Stimulated activated CD4-positive, alpha-beta T cell treated with anti-CD3 and anti-CD28 coated beads, Interleukin-15, amount 100 ng/mL, for 24 hours (primary cell): ENCODE results near the gene ENTPD6.

Experiments used
- DNase-seq: peaks from one replicate; pipeline ENCODE4 v3.0.0-alpha.2; 2020

ENTPD6 gene

GRCh38 chr20:25245461-25245860, 49.9 kb downstream of the ENTPD6 start:
- DNase-seq = no peak

DNA sequence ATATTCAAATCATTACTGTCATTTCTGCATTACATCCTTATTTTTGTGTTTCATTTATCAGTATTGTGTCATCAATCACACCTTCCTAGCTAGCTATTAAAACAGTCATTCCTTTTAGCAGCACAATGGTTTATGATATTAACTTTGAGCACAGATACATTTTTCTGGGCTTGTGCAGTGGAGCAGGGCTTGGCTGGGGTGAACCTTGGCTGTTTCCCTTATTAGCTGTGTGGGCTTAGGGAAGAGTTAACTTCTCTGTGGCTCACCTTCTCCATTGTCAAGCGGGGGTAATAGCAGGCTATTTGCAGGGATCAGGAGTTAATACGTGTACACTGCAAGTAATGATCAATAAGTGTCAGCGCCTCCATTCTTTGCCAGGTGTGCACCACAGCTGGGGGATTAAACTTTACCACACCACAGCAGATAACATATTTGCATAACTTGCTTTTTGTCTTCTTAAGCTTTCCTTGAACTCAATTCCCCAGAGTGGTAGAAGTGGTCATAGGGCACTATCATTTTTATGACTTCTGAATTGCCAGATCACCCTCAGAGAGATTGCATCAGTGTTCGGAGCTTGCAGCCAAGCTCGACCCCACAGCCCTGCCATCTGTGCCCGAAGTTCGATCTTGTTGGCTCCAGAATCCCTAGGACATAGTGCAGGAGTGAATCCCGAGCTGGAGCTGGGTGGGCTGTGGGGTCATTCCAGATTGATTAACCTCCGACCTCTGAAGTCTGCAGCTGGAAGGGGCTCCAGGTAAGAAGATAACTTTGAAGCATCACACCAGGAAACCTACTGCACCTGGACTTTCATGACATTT, 50.9 kb downstream of the ENTPD6 start:
- DNase-seq = no peak

GRCh38 chr20:25247000-25247517, 51.5 kb downstream of the ENTPD6 start:
- DNase-seq = peak; percentile 33

GRCh38 chr20:25247518-25247955, 52.0 kb downstream of the ENTPD6 start:
- DNase-seq = peak; percentile 36

DNA sequence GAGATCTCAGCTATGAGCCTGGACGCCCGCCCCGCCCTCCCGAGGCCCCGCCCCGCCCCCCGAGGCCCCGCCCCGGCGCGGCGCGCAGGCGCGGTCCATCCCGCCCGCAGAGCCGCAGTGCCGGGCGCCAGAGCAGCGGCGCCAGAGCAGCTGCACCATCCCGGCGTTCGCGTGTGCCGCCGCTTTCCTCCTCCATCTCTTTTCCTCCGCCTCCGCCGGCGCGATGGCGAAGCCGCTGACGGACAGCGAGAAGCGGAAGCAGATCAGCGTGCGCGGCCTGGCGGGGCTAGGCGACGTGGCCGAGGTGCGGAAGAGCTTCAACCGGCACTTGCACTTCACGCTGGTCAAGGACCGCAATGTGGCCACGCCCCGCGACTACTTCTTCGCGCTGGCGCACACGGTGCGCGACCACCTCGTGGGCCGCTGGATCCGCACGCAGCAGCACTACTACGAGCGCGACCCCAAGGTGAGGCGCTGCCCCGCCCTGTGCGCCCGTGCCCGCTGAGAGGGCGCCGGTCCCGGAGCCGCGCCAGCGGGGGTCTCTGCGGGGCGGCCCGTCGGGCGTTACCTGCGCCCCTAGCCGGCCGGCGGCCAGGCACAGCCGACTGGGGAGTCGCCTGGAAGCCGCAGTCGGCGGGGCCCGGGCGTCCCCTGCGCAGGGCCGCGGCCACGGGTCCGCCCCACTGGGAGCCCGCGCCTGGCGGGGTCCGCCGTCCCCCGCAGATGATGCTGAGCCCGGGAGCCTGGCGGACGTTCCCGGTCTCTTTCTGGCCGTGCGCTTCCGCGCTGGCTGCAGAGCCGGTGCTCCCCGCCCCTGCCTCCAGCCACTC, 52.7 kb downstream of the ENTPD6 start, which contains the start of gene PYGB:
TSS of gene PYGB (plus strand) at position 130 of the 830 bp plus-strand sequence. CDS start at position 224, 94 bp downstream.
- peak; percentile 78 for DNase-seq

DNA sequence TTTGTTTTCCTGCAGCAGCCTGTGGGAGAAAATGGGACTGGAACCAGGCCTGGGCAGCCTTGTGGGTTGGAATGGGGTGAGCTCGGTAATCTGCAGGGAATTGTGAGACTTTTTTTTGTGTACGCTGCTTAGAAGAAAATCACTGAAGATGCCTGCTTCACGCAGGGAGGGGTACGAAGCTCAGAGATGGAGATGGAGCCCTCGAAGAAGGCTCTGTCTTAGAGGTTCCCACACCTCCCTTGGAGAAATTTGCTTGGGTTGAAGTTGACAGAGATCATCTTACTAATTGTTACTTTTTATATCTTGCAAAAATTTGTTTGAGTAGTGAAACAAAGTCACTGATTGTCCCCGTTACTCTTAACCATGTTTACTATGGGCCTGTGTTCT, 53.3 kb downstream of the ENTPD6 start:
- no peak for DNase-seq

GRCh38 chr20:25249198-25249931, 53.9 kb downstream of the ENTPD6 start:
- DNase-seq = no peak

DNA sequence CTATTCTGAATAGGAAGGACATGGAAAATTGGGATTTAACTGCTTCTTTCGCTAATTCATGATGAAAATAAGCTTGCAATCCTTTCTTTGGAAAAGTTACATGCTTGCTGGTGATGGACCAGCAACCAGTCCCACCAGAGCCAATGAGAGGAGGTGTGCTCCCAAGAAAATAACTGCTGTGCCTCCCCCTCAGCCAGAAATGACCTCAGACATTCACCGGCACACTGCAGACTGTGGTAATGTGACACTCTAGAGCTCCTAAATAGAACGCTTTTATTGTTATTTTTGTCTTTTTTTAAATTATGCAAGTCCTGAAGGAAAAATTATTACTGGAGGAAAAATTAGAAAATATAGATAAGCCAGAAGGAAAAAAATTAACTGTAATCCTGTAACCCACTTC, 55.0 kb downstream of the ENTPD6 start:
- no peak for DNase-seq

DNA sequence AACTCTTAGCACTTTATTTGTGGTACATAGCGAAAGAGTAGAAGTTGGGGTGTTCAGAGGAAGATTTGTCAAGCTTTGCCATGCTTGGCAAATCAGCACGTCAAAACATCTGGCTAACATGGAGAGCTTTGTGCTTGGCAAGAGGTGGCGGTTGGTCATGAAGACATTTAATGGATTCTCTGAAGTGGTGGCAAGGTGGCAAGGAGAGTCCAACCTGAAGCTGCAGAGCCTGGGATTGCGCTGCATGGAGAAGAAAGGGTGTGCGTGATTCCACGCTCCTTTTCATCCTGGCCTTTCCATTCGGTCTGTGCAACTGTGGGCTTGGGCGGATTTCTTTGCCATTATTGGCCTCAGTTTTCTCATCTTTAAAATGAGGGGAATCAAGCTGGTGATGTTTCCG, 55.5 kb downstream of the ENTPD6 start:
- no peak for DNase-seq

- DNase-seq = no peak
Observed at GRCh38 chr20:25251558-25251957, 56.0 kb downstream of the ENTPD6 start.

GRCh38 chr20:25252230-25252651, 56.7 kb downstream of the ENTPD6 start:
- no peak for DNase-seq

GRCh38 chr20:25252686-25253421, 57.3 kb downstream of the ENTPD6 start:
- no peak for DNase-seq

- no peak for DNase-seq
Observed at GRCh38 chr20:25253606-25254275, 58.2 kb downstream of the ENTPD6 start.

DNA sequence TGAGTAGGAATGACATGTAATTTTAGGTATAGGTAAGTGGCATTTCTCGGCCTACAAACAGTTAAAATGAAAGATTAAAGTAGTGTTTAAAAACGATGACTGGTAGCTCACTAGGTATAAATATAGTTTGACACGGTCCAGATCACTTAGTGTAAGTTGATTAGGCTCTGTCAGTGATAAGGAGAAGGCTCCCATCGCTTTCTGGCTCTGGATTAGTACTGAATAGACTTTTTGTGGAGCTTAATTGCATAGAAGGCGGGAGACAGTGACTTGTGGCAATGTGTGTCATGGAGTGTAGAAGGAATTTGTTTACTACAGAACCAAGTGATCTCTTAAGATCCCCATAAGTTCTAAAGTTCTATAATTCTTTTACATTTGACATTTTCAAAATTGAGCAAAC, 59.1 kb downstream of the ENTPD6 start:
- DNase-seq = no peak

DNA sequence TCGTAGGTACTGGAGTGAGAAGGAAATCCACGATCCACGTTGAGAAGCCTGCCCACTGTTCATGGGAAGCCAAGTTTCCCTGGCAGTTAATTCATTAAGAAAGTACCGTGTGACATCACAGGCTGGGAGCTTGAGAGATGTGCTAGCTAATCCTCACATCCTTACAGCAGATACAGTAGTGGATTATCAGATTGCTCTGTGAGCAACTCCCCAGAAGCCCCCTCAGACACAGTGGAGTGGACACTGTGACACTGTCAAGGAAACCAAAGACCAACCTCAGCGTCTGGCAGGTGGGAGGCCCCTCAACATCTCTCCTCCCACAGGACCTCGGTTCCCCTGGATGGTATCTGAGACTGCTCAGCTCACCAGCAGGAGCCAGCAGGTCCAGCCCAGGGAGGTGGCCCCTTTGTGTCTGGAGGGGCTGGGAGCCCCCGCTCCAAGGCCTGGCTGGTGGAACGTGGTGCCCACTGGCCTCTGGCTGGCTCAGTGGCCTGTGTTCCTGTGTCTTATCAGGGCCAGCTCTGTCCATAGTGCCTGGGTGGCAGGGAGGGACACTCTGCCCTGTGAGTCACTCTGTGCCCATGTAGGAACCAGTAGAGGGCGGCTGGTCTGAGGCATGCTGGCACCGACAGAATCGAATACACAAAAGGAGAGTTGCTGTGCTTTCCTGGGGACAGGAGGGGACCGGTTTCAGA, 59.6 kb downstream of the ENTPD6 start:
- no peak for DNase-seq

DNA sequence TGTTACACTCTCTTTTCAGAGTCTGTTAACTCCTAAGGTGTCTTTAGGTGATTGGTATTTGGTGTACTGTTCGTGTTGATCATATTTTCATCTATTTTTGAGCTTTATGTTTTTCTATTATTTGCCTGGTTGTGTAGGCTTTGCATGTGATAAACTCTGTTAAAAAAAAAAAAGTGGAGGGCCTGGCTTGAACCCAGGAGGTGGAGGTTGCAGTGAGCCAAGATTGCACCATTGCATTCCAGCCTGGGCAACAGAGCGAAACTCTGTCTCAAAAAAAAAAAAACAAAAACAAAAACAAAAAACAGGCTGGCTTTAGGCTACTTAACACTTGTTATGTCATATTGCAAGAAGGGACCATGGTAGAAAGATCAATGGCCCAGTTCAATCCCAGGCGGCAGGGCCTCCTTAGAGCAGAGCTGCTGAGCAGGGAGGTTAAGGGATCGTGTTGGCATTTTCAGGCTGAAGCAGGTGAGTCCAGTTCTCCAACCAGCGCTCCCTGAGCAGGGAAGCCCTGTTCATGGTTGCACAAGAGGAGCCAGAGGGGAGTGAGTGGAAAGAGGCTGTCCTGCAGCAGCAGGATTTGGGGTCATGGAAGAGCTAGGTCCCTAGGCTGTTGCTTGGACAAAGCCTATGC, 60.8 kb downstream of the ENTPD6 start:
- DNase-seq = no peak

GRCh38 chr20:25257130-25257529, 61.6 kb downstream of the ENTPD6 start:
- DNase-seq = no peak

DNA sequence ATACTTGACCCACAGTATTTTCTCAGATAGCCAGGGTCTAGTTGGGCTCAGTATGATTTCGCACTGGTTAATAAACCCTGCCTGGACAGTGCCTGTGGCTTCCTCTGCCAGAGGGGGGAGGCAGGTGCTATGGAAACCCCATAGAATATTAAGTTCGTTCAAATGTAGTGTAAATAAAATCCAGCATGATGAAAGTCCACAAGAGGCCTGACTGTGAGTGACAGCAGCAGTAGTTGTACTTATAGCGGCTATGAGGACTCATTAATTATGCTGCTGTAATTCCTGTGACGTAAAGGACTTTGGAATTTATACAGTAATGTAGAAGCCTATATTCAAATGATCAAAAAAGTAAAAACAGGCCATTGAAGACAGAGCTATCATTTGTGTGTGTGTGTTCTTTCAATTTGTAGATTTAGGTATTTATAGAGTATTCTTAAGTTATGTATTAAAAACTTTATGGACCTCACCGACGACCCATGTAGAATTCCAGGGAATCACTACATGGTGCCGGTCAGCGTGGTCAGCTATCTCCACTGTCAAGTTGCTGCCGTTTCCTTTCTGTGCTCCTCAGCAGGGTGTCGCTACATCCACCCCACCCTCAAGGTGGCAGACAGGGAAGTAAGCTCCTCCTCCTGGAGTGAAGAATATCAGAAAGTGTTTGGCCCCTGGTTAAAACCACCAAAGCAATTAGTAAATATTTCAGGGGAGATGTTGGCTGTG, 62.4 kb downstream of the ENTPD6 start:
- no peak for DNase-seq

GRCh38 chr20:25258476-25258805, 62.9 kb downstream of the ENTPD6 start:
- DNase-seq = no peak

DNA sequence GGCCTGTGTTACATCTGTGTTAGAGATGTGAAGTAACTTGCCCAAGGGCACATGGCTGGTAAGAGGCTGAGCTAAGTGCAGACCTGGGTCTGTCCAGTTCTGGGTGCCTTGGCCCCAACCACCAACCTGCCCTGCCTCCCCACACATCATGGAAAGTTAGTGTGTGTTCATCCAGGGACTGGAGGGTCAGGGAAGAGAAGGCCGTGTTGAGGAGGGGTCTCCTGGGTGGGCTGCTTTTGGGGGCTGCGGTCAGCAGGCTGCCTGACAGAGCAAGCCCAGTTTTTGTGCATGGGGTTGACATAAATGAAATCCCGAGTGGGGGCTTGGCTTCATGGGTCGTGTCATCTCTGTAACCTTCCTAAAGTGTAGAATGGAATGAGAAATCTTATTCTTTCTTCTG, 63.3 kb downstream of the ENTPD6 start:
- no peak for DNase-seq
